HK-2 (cell line): ENCODE data around the gene ANKRD30A.
"Not testable (repeated sequence)": the region's sequence is repeated elsewhere in the genome, so short reads cannot be mapped to it uniquely, and the experiment has no call there.

Experiments
- DNase-seq: peaks from one replicate; pipeline ENCODE4 v3.0.0-alpha.2; 2018; ENCODE audit not compliant: unreplicated experiment

Gene ANKRD30A

GRCh38 chr10:37125191-37125732, at the start of gene ANKRD30A:
ANKRD30A (plus strand) TSS chr10:37125598; CDS start chr10:37125788, 190 bp downstream.
- DNase-seq = no peak

- DNase-seq = not testable (repeated sequence)
Observed at GRCh38 chr10:37076083-37076482, 49.3 kb upstream of the ANKRD30A start.

GRCh38 chr10:37095792-37096573, 29.4 kb upstream of the ANKRD30A start:
- no peak for DNase-seq

- DNase-seq = no peak
Observed at GRCh38 chr10:37101261-37101660, 24.1 kb upstream of the ANKRD30A start.

GRCh38 chr10:37109000-37109399, 16.4 kb upstream of the ANKRD30A start:
- DNase-seq = no peak

GRCh38 chr10:37124532-37124931, 866 bp upstream of the ANKRD30A start:
- no peak for DNase-seq

GRCh38 chr10:37125921-37126320, 523 bp downstream of the ANKRD30A start:
- DNase-seq = no peak

- DNase-seq = no peak
Observed at GRCh38 chr10:37146443-37146842, 21.0 kb downstream of the ANKRD30A start.

- not testable (repeated sequence) for DNase-seq
Observed at GRCh38 chr10:37162430-37162829, 37.0 kb downstream of the ANKRD30A start.

- DNase-seq = not testable (repeated sequence)
Observed at GRCh38 chr10:37171945-37172344, 46.5 kb downstream of the ANKRD30A start.

GRCh38 chr10:37178296-37178695, 52.9 kb downstream of the ANKRD30A start:
- DNase-seq = not testable (repeated sequence)

GRCh38 chr10:37182719-37183118, 57.3 kb downstream of the ANKRD30A start:
- DNase-seq = not testable (repeated sequence)

GRCh38 chr10:37206132-37206531, 80.7 kb downstream of the ANKRD30A start:
- DNase-seq = no peak

- no peak for DNase-seq
Observed at GRCh38 chr10:37220866-37221265, 95.5 kb downstream of the ANKRD30A start.

- DNase-seq = no peak
Observed at GRCh38 chr10:37222046-37222445, 96.6 kb downstream of the ANKRD30A start.

- no peak for DNase-seq
Observed at GRCh38 chr10:37225163-37225562, 99.8 kb downstream of the ANKRD30A start.

GRCh38 chr10:37226524-37226923, 101.1 kb downstream of the ANKRD30A start:
- DNase-seq = no peak

- no peak for DNase-seq
Observed at GRCh38 chr10:37234692-37235091, 109.3 kb downstream of the ANKRD30A start.

GRCh38 chr10:37236093-37236492, 110.7 kb downstream of the ANKRD30A start:
- DNase-seq = no peak

- no peak for DNase-seq
Observed at GRCh38 chr10:37240223-37240622, 114.8 kb downstream of the ANKRD30A start.

GRCh38 chr10:37246637-37247036, 121.2 kb downstream of the ANKRD30A start:
- DNase-seq = no peak

GRCh38 chr10:37255837-37256236, 130.4 kb downstream of the ANKRD30A start:
- not testable (repeated sequence) for DNase-seq

GRCh38 chr10:37263304-37263703, 137.9 kb downstream of the ANKRD30A start:
- DNase-seq = no peak
